Measurements from ENCODE around the gene PTPN7.

GRCh38 chr1:202133496-202133895, 26.9 kb downstream of the PTPN7 start:
- TF ChIP-seq POLR2A (IDR thresholded peaks at IDR 0.05) (no peak), CTCF (IDR thresholded peaks at IDR 0.05) (no peak)

Measured in uterus (tissue), 2 donors.